Naive B cell (primary cell): Measurements from ENCODE around the gene GALNT16. TPM values are rescaled to one million over a fixed set of nuclear protein-coding genes. Genes with fewer than 3 reads are reported as not detected.

Experiments
- ATAC-seq, 2 donors: fragments of 150-1000 bp; cut with Tn5 transposase; 2 replicates each; pipeline ENCODE4 v1.10.0; 2021; ENCODE audit warnings: low read depth in 2 of 2, mild to moderate bottlenecking in 2 of 2, moderate library complexity in 2 of 2
- DNase-seq: peaks from one replicate; pipeline ENCODE4 v3.0.0; 2022
- H3K27ac Mint-ChIP-seq, 6 donors: one replicate each; pipeline ENCODE4 v1.8.0; 2020 to 2022; ENCODE audit warnings: mild to moderate bottlenecking in 6 of 6, mixed read lengths in 6 of 6, moderate library complexity in 5 of 6, inconsistent platforms in 2 of 6
- H3K27me3 Mint-ChIP-seq, 3 donors: one replicate each; pipeline ENCODE4 v1.8.0; 2021 to 2022; ENCODE audit warnings: mixed read lengths in 3 of 3, mild to moderate bottlenecking in 1 of 3
- H3K36me3 Mint-ChIP-seq, 2 donors: one replicate each; pipeline ENCODE4 v1.8.0; 2020 to 2022; ENCODE audit warnings: mixed read lengths in 2 of 2, inconsistent platforms in 1 of 2, mild to moderate bottlenecking in 1 of 2
- H3K4me1 Mint-ChIP-seq, 3 donors: one replicate each; pipeline ENCODE4 v1.8.0; 2020 to 2022; ENCODE audit warnings: mixed read lengths in 3 of 3, inconsistent platforms in 1 of 3, mild to moderate bottlenecking in 1 of 3, moderate library complexity in 1 of 3
- H3K4me3 Mint-ChIP-seq, 8 donors: one replicate each; pipeline ENCODE4 v1.8.0; 2020 to 2022; ENCODE audit warnings: mild to moderate bottlenecking in 8 of 8, mixed read lengths in 8 of 8, moderate library complexity in 8 of 8, inconsistent platforms in 2 of 8
- H3K9me3 Mint-ChIP-seq, 7 donors: one replicate each; pipeline ENCODE4 v1.8.0; 2020 to 2022; ENCODE audit warnings: mixed read lengths in 7 of 7, mild to moderate bottlenecking in 5 of 7, inconsistent platforms in 2 of 7, moderate library complexity in 1 of 7
- polyA plus RNA-seq, 6 donors: library from polyadenylated mRNA; unstranded; fragments of 300-500 nt; fragmentation: Illumina TruSeq; gene quantifications; one replicate each; pipeline ENCODE4 v1.2.3, GENCODE V29; 2021; ENCODE audit warnings: low read depth in 6 of 6

GALNT16 gene
- polyA plus RNA-seq, 6 donors from 2014 or later, result not detected

DNA sequence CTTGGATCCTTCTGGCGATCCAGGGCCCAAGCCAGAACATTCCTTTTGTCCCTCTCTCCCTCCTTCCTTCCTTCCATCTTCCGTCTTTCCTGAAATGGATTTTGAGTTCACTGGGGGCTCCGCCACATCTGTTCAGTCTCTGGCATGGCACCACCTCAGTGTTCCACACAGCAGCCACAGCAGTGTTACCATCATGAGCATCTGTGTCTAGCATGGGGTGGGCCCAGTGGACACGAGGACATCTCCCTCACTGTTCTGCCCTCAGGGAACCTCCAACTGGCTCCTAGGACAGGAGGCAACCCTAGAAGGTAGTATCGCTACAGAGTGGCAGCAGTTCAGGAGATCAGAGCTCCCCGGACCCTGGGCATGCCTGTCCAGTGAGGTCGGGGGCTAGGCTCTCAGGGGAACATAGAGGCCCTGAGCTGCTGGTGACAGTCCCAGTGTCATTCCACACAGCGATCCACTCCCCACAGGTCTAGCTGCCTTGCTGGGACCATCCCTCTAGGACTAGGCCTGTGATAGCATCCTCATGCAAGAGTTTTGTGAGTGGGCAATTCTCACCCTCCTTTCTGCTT, 59.0 kb downstream of the GALNT16 start:
- Mint-ChIP-seq H3K36me3 (no peaks in the 10 kb centered on the region), H3K27ac (peak overlapping the region in 1 of 6 donors; percentile 20), H3K27me3 (no peaks in the 10 kb centered on the region), H3K4me3 (peak overlapping the region in 1 of 8 donors; percentile 19), H3K4me1 (peaks cover 14 to 23% (median 18%) of the 10 kb centered on the region in 3 donors), H3K9me3 (peaks cover 0 to 7% (median 4%) of the 10 kb centered on the region in 7 donors)
- DNase-seq (no peak), ATAC-seq (no peak)

DNA sequence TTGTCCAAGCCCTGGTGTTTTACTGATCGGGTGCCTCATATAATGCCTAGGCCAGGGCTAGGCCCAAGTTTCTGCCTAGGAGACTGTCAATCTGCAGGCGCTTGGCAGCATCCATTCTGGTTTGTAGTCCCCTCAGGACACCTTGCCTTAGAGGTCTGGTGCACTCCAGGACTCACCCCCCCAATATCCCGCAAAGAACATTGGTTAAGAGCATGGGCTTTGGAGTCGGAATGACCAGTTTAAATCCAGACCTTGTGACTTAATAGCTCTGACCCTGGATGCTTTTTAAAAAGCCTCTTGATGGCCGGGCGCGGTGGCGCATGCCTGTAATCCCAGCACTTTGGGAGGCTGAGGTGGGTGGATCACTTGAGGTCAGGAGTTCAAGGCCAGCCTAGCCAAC, 60.0 kb downstream of the GALNT16 start:
- Mint-ChIP-seq H3K36me3 (no peaks in the 10 kb centered on the region), H3K27me3 (no peaks in the 10 kb centered on the region), H3K4me3 (no peak overlapping the region), H3K9me3 (peaks cover 0 to 7% (median 4%) of the 10 kb centered on the region in 7 donors), H3K27ac (no peak overlapping the region), H3K4me1 (peaks cover 14 to 23% (median 18%) of the 10 kb centered on the region in 3 donors)
- DNase-seq, result no peak
- ATAC-seq, result no peak

DNA sequence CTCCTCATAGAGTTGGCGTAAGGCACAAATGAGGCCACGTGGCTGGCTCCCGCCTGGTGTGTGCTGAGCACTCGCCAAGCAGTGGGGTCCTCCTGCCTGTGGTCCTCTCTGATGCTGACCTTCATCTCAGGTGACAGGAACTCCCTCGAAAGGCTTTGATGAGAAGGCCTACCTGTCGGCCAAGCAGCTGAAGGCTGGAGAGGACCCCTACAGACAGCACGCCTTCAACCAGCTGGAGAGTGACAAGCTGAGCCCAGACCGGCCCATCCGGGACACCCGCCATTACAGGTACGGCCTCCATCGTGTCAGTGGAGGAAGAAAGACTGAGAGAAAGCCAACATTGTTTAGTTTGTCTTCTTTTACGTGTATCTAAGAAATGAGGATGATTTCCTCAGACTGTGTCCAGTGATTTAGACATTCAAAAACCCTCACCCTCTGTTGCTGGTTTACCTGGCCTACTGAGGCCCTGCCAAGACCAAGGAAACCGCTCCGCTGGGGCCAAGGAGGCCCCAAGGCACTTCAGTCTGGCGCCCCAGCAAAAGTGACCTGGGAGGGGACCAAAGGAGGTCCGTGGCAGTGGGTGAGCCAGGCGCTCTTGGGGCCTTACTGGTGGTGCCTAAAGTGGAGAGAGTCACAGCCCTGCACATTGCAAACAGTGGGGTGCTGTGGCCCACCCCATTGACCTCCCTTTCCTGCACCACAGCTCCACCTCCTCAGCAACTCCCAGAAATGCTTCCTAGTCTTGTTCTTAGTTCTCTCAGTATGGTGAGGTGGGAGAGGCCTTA, 60.8 kb downstream of the GALNT16 start:
- H3K36me3 Mint-ChIP-seq, result no peaks in the 10 kb centered on the region
- no peaks in the 10 kb centered on the region for H3K27me3 Mint-ChIP-seq
- no peak for DNase-seq
- H3K4me3 Mint-ChIP-seq, result no peak overlapping the region
- peaks cover 14 to 23% (median 18%) of the 10 kb centered on the region in 3 donors for H3K4me1 Mint-ChIP-seq
- H3K27ac Mint-ChIP-seq, result no peak overlapping the region
- H3K9me3 Mint-ChIP-seq, result peaks cover 0 to 6% (median under 1%) of the 10 kb centered on the region in 7 donors
- no peak for ATAC-seq

DNA sequence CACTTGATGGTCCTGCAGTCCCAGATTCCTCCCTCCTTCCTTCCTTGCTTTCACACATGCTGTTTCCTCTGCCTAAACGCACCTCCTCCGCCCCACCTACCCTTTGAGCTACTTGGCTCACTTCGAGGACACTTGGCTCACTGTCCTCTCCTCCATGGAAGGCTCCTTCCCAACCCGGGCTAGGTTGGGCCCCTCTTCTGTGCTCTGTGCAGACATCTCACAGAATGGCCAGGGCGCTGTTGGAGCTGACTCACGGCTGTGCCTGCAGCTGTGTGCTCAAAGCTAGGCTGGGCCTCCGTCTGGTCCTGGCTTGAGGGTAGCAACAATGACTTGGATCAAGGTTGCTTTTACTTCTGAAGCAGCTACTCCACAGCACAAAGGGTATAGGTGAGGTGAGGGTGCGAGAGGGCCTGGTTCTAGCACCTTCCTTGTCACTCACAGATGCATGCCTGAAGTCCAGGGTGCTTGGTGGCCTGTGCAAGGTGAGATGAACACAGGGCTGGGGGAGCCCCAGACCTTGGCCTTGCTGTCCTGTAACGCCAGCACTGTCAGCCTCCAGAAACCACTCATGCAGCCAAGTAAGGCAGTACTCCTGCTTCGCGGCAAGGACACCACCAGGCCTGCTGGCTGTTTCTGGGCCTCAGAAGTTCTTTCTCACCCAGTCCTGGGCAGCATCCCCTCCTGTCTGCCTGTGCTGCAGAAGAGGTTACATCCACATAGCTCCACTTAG, 61.8 kb downstream of the GALNT16 start:
- no peak for DNase-seq
- Mint-ChIP-seq H3K27ac (peak overlapping the region in 1 of 6 donors; percentile 63), H3K27me3 (peaks cover 0 to 10% (median 0%) of the 10 kb centered on the region in 3 donors), H3K4me1 (peaks cover 14 to 20% (median 18%) of the 10 kb centered on the region in 3 donors), H3K36me3 (no peaks in the 10 kb centered on the region), H3K4me3 (no peak overlapping the region), H3K9me3 (peaks cover 0 to 3% (median 0%) of the 10 kb centered on the region in 7 donors)
- ATAC-seq, result no peak

DNA sequence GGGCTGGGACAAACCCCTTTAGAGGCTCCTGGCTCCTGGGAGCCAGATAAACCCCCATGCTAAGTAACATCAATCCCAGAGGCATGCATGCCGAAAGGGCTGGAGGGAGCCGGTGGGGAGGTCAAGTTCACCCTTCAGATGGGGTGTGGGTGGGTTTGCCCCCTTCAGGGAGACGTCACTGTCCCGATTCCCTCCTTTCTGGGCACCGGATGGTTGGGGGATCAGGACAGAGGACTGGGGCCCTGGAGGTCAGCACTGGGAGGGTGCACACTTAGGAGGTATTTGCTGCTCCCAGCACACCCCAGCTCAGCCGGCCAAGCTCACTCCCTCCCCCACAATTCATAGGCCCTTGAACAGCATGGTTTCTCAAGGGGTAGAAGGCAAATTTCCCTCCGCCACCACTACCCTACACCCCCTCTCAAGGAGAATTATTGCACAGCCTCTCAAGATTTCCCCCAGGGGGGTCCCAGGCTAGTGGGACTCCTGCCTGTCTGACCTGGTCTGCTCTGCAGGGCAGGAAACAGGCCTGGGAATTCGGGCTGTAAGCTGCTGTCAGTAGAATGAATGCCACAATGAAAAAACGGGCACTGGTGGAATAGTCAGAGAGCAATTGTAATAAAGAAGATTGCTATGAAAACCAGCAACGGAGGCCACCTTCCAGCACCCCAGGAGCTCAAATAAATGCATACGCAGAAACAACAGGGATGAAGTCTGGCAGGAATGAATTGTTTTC, 63.5 kb downstream of the GALNT16 start:
- ATAC-seq (no peak), DNase-seq (no peak)
- Mint-ChIP-seq H3K9me3 (peaks cover 0 to 3% (median 0%) of the 10 kb centered on the region in 7 donors), H3K27ac (no peak overlapping the region), H3K36me3 (no peaks in the 10 kb centered on the region), H3K4me3 (no peak overlapping the region), H3K4me1 (peaks cover 5 to 8% (median 7%) of the 10 kb centered on the region in 3 donors), H3K27me3 (peaks cover 0 to 17% (median 5%) of the 10 kb centered on the region in 3 donors)

DNA sequence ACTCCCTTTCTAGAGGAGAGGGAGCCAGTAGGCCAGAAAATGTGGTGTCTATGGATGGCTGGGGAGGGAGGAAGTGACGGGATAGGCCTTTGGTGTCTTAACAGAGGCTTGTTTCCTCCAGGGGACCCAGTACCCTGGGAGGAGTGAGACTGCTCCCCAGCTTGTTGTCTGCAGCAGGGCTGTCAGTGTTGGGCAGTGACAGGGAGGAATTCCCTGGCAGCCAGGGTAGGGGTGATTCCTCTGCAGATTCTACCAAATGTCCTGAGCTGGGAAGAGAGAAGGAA, 64.0 kb downstream of the GALNT16 start:
- ATAC-seq, result no peak
- Mint-ChIP-seq H3K27ac (no peak overlapping the region), H3K9me3 (peaks cover 0 to 1% (median 0%) of the 10 kb centered on the region in 7 donors), H3K27me3 (peaks cover 0 to 17% (median 5%) of the 10 kb centered on the region in 3 donors), H3K4me1 (peaks cover under 1 to 4% (median 2%) of the 10 kb centered on the region in 3 donors), H3K36me3 (no peaks in the 10 kb centered on the region), H3K4me3 (no peak overlapping the region)
- DNase-seq, result no peak

DNA sequence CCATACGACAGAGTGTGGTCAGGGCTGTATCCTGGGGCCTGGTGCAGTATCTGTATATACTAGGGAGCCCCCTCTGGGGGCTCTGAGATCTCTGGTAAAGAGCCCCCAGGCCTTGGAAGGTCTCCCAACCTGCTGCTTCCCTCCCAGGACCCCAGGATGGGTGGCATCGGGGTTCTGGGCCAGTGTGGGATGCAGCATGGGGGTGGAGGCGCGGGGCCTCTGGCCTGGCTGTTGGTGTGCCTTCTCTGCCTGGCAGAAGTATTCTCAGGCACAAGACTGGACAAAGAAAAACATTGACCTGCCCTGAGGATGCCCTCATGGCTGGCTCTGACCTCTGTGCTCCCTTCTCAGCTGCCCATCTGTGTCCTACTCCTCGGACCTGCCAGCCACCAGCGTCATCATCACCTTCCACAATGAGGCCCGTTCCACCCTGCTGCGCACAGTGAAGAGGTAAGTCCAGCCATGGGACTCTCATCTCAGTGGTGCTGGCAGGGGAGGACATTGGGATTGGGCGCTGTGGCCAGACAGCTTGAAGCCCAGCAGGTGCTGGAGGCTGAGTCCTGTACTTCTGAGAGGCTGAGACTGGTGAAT, 64.5 kb downstream of the GALNT16 start:
- Mint-ChIP-seq H3K4me1 (no peaks in the 10 kb centered on the region), H3K9me3 (no peaks in the 10 kb centered on the region), H3K36me3 (no peaks in the 10 kb centered on the region), H3K27ac (peak overlapping the region in 1 of 6 donors; percentile 69), H3K4me3 (no peak overlapping the region), H3K27me3 (peaks cover 0 to 17% (median 5%) of the 10 kb centered on the region in 3 donors)
- ATAC-seq, result no peak
- DNase-seq, result no peak

DNA sequence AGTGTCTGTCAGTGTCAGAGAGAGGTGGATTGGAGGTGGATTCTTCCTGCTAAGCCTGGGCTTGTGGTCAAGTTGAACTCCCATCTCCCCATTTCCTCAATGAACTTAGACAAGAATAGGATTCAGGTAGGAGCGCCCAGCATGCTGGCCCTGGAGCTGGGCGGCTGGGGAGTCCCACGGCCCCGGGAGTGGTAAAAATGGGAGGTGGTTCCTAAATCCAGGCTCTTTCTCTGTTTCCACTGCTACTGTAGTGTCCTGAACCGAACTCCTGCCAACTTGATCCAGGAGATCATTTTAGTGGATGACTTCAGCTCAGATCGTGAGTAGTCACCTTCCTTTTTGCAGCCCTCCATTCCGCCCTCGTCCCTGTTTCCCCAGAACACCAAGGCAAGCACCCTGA, 65.1 kb downstream of the GALNT16 start:
- Mint-ChIP-seq H3K36me3 (no peaks in the 10 kb centered on the region), H3K27me3 (peaks cover 0 to 17% (median 5%) of the 10 kb centered on the region in 3 donors), H3K4me1 (no peaks in the 10 kb centered on the region), H3K27ac (no peak overlapping the region), H3K9me3 (no peaks in the 10 kb centered on the region), H3K4me3 (peak overlapping the region in 1 of 8 donors; percentile 25)
- no peak for DNase-seq
- ATAC-seq, result no peak

DNA sequence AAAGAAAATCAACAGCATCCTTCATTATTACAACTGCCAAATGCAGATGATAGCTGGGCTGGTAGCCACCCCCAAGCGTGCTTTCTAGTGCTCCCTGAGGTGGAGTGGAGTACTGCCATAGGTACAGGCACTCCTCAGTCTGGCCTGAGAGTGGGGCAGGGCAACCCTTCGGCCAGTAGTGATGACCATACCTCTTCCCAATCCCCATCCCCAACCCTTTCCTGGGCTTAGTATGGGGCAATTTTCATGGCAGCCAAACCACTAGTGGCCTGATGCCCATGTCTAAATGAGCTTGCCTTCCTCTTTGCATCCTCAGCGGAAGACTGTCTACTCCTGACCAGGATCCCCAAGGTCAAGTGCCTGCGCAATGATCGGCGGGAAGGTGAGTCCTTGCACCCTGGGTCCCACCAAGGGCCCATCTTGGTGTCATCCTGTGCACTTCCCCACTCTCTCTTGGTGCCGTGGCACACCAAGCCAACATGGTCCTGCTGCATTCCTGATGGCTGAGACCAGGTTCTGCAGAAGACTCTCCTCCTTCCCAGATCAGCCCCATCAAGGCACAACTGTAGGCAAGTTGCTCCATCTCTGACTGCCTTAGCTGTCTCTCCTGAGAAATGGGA, 65.8 kb downstream of the GALNT16 start:
- H3K27ac Mint-ChIP-seq, result no peak overlapping the region
- ATAC-seq (no peak), DNase-seq (no peak)
- no peaks in the 10 kb centered on the region for H3K4me1 Mint-ChIP-seq
- H3K9me3 Mint-ChIP-seq, result no peaks in the 10 kb centered on the region
- no peak overlapping the region for H3K4me3 Mint-ChIP-seq
- no peaks in the 10 kb centered on the region for H3K36me3 Mint-ChIP-seq
- H3K27me3 Mint-ChIP-seq, result peaks cover 0 to 17% (median 5%) of the 10 kb centered on the region in 3 donors

DNA sequence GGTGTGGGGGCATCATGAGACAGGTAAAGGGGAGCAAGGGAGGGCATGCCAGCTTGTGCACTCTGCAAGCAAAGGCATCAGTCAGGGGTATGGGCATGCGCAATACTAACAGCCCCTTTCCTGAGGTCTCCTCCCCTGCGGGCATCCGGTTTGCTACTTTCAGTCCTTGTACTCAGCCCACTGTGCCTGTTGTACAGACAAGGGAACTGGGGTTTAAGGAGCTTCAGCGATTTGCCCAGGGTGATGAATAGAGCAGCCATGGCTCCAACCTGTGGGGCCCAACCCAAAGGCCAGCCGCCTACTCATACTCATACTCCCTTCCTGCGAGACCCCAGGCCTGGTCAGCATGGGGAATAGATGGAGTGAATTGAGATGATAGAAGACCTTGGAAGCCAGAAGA, 66.7 kb downstream of the GALNT16 start:
- Mint-ChIP-seq H3K27ac (no peak overlapping the region), H3K4me3 (no peak overlapping the region), H3K36me3 (no peaks in the 10 kb centered on the region), H3K9me3 (no peaks in the 10 kb centered on the region), H3K4me1 (no peaks in the 10 kb centered on the region), H3K27me3 (peaks cover 0 to 17% (median 5%) of the 10 kb centered on the region in 3 donors)
- DNase-seq (no peak), ATAC-seq (no peak)

DNA sequence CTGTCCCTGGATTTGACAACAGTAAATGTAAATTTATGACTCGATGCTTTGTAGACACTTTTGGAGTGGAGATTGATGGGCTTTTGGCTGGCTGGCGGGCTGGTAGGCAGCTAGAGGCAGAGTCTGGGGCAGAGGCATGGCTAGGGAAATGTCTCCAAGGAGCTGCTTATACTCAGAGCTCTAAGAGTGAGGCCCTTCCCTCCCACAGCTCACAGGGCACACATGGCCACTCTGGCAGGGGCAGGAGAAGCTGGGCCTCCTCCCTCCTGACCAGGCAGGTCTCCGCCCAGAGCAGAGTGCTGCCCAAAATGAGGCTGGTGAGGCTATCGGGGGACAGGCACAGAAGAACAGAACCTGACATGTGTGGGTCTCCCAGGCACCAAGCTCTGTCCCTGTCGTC, 67.5 kb downstream of the GALNT16 start:
- no peaks in the 10 kb centered on the region for H3K4me1 Mint-ChIP-seq
- DNase-seq (no peak), ATAC-seq (no peak)
- H3K4me3 Mint-ChIP-seq, result no peak overlapping the region
- H3K27ac Mint-ChIP-seq, result no peak overlapping the region
- H3K27me3 Mint-ChIP-seq, result peaks cover 0 to 17% (median 5%) of the 10 kb centered on the region in 3 donors
- no peaks in the 10 kb centered on the region for H3K9me3 Mint-ChIP-seq
- H3K36me3 Mint-ChIP-seq, result no peaks in the 10 kb centered on the region

DNA sequence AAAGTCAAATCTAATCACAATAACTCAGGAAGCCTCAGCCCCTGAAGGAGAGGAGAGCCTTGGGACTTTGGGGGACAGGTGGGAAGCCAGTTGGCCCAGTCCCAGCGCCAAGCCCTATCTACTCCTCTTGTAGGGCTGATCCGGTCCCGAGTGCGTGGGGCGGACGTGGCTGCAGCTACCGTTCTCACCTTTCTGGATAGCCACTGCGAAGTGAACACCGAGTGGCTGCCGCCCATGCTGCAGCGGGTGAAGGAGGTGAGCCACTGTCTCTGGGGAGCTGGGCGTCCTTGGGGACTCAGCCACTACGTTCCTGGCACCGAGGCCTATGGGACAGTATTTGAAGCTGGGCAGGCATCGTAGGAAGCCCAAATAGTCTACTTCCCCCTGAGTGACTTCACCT, 68.4 kb downstream of the GALNT16 start:
- Mint-ChIP-seq H3K4me3 (no peak overlapping the region), H3K9me3 (no peaks in the 10 kb centered on the region), H3K27ac (no peak overlapping the region), H3K36me3 (no peaks in the 10 kb centered on the region), H3K27me3 (peaks cover under 1 to 20% (median 11%) of the 10 kb centered on the region in 3 donors), H3K4me1 (no peaks in the 10 kb centered on the region)
- ATAC-seq, result no peak
- no peak for DNase-seq

DNA sequence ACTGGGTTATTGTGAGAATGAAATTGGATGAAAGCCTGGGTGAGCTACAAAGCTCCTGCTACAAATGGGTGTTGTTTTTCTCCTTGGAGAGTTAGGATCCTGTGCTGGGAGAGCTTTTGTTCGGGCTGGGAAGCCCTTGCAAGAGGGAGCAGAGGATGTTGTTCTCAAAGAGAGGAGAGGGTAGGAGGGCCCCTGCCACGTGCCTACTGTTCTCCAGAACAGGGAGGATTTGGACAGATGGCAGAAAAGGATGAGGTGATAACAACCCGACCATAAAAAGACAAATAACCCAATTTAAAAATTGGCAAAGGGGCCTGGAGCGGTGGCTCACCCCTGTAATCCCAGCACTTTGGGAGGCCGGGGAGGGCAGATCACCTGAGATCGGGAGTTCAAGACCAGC, 68.8 kb downstream of the GALNT16 start:
- Mint-ChIP-seq H3K27ac (no peak overlapping the region), H3K9me3 (no peaks in the 10 kb centered on the region), H3K4me3 (no peak overlapping the region), H3K27me3 (peaks cover 4 to 25% (median 15%) of the 10 kb centered on the region in 3 donors), H3K36me3 (no peaks in the 10 kb centered on the region), H3K4me1 (no peaks in the 10 kb centered on the region)
- DNase-seq (no peak), ATAC-seq (no peak)
